Activated naive CD8-positive, alpha-beta T cell (primary cell): ENCODE results near the gene TSPAN18.

Source experiments
- H3K27ac Mint-ChIP-seq: one replicate; pipeline ENCODE4 v1.8.0; 2021; ENCODE audit warnings: mixed read lengths
- H3K27me3 Mint-ChIP-seq: one replicate; pipeline ENCODE4 v1.8.0; 2021; ENCODE audit warnings: mixed read lengths
- H3K36me3 Mint-ChIP-seq: one replicate; pipeline ENCODE4 v1.8.0; 2021; ENCODE audit warnings: mixed read lengths
- H3K4me1 Mint-ChIP-seq: one replicate; pipeline ENCODE4 v1.8.0; 2021; ENCODE audit warnings: low read depth, mixed read lengths
- H3K4me3 Mint-ChIP-seq: one replicate; pipeline ENCODE4 v1.8.0; 2021; ENCODE audit warnings: mild to moderate bottlenecking, mixed read lengths
- H3K9me3 Mint-ChIP-seq: one replicate; pipeline ENCODE4 v1.8.0; 2021; ENCODE audit warnings: low read depth, mixed read lengths

The TSPAN18 gene

DNA sequence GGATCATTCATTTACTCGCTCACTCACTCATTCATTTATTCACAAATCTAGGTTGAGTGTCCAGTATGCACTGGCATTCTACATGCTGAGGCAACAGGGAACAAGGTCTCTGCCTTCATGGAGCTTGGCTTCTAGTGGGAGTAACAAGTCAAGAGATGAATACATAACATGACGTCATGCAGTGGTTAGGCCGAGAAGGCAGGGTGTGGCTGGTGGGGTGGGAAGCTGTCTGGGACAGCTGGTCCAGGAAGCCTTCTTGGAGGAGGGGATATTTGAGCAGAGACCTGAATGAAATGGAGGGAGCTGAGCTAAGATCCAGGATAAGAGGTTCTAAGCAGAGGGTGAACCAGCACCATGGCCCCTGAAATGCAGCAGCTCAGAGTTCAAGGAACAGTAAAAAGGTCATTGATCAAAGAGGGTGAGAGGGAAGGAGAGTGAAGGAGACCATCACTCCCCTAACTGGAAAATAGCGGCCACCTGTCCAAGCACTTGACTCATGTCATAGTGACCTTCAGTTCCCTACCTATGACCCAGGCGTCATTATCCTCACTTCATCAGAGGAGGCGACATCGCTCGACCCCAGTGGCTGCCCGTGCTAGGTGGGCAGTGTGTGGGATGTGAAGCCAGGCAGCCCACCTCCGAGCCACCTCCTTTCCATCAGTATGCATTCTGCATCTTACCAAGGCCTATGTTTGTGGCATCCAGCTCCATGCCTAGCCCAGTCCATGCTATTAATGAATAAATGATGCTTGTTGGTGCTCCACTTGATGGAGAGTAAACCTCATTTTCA is 105.0 kb downstream of the TSPAN18 start:
- H3K27ac Mint-ChIP-seq: no peak overlapping the region
- H3K4me3 Mint-ChIP-seq: no peak overlapping the region
- H3K27me3 Mint-ChIP-seq: no peaks in the 10 kb centered on the region
- H3K4me1 Mint-ChIP-seq: no peaks in the 10 kb centered on the region
- H3K36me3 Mint-ChIP-seq: peaks cover 4% of the 10 kb centered on the region
- H3K9me3 Mint-ChIP-seq: no peaks in the 10 kb centered on the region

DNA sequence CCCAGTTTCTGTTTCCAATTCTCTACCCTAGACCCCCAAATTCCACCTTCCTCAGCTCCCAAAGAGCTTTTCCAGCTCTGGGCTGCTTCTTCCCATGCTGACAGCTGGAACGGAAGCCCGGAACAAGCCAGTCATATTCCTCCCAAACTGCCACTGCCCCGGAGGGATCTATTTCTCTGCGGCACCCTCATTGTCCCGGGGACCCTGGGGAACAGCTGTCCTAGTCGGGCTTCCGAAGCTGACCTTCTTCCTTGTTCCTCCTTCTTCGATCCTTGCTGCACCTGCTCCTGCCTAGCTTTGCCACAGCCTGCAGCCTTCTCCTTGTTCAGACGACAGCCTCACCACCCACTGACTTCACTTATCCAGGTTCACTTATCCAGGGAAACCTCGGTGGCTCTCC is 105.7 kb downstream of the TSPAN18 start:
- no peaks in the 10 kb centered on the region for H3K9me3 Mint-ChIP-seq
- no peaks in the 10 kb centered on the region for H3K27me3 Mint-ChIP-seq
- no peak overlapping the region for H3K27ac Mint-ChIP-seq
- peaks cover 8% of the 10 kb centered on the region for H3K36me3 Mint-ChIP-seq
- H3K4me3 Mint-ChIP-seq: no peak overlapping the region
- H3K4me1 Mint-ChIP-seq: no peaks in the 10 kb centered on the region

DNA sequence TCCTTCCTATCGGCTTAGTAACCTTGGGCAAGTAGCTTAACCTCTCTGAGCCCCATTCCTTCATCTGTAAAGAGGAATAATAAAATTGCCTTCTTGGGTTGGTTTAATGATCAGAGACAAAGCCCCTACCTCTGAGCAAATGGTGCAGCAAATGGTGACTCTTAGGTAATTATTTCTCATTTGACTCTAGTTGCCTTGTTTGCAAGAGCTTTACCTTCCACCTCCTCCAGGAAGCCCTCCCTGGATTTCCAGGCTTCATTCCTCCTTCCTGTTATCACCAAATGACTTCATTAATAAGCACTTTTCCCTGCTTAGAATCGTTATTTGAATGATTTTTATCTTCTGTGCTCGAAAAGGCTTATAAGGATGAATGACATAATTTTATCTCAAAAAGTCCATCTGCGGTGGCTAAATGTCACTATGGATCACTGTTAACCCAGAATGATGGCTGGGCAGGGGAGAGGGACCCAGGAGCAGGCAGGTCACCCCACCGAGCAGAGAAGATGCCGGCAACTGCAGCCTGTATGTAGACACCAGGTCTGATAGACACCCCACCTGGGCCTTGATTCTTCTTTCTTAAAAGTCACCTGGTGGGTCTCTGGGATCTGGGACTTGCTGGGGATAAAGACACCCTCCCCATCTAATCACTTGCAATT is 106.6 kb downstream of the TSPAN18 start:
- no peaks in the 10 kb centered on the region for H3K9me3 Mint-ChIP-seq
- no peak overlapping the region for H3K4me3 Mint-ChIP-seq
- no peaks in the 10 kb centered on the region for H3K27me3 Mint-ChIP-seq
- H3K4me1 Mint-ChIP-seq: no peaks in the 10 kb centered on the region
- peaks cover 8% of the 10 kb centered on the region for H3K36me3 Mint-ChIP-seq
- H3K27ac Mint-ChIP-seq: no peak overlapping the region

DNA sequence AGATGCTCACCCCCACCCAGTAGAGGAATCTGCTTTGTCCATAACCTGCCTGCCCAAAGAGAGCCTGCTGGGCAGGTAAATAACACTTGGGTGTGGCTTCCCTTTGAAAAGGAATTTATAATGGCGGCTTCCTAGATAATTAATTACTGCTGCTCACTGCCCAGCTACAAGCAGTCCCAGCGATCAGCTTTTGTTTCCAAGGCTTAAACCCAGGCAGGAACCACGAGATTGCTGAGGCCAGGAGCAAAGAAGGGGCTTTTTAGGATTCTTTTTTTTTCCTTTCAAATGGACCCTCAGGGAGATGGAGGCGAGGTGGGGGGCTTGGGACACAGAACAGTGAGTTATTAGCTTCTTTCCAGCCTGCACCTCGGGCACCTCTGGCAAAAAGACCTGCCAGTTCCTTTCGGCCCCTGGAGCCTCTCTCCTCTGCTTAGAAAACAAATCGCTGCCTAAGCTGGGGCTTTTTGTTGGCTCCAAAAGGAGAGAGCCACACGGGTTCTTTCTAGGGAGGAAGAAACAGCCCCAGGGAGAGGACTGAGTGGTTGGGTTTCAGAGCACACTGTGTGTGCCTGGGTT is 107.2 kb downstream of the TSPAN18 start:
- Mint-ChIP-seq H3K27ac (no peak overlapping the region), H3K4me3 (no peak overlapping the region), H3K4me1 (no peaks in the 10 kb centered on the region), H3K27me3 (no peaks in the 10 kb centered on the region), H3K9me3 (no peaks in the 10 kb centered on the region), H3K36me3 (peaks cover 8% of the 10 kb centered on the region)

DNA sequence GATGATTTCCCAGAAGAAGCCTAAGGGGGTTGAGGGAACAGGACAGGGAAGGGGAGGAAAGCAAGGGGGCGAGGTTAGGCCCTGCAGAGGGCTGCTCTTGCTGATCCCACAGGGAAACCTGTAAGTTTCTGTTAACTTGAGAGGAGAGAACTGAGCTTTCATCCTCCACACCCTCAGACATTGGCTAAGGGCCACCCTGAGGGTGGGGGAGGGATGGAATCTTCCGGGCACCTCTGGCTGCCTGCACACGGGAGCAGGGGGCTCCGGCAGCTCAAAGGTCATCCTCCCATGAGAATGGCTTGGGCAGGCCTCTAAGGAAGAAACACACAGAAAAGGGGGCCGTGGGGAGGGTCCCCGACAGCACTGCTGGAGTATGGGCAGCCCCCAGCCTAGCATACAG is 108.1 kb downstream of the TSPAN18 start:
- peaks cover 10% of the 10 kb centered on the region for H3K36me3 Mint-ChIP-seq
- no peaks in the 10 kb centered on the region for H3K27me3 Mint-ChIP-seq
- no peaks in the 10 kb centered on the region for H3K4me1 Mint-ChIP-seq
- no peak overlapping the region for H3K4me3 Mint-ChIP-seq
- no peak overlapping the region for H3K27ac Mint-ChIP-seq
- no peaks in the 10 kb centered on the region for H3K9me3 Mint-ChIP-seq

DNA sequence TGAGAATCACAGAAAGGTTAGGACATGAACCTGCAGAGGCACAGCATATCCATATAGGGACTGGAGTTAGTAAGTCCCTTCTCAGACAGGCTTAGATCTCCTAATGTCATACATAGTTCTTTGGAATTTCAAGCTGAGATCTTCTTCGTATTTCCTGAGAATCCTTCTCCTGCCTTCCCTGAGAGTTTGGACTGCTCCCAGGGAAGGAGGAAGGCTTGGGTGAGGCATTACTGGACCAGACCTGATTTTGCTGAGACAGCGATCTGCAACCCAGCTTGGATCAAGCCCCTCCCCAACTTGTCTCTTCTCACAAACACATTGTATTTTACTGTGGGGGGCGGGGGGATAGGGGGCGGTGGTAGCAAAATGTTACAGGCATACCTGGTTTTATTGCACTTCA is 108.5 kb downstream of the TSPAN18 start:
- Mint-ChIP-seq H3K4me1 (no peaks in the 10 kb centered on the region), H3K27me3 (no peaks in the 10 kb centered on the region), H3K9me3 (no peaks in the 10 kb centered on the region), H3K27ac (no peak overlapping the region), H3K36me3 (peaks cover 12% of the 10 kb centered on the region), H3K4me3 (no peak overlapping the region)

DNA sequence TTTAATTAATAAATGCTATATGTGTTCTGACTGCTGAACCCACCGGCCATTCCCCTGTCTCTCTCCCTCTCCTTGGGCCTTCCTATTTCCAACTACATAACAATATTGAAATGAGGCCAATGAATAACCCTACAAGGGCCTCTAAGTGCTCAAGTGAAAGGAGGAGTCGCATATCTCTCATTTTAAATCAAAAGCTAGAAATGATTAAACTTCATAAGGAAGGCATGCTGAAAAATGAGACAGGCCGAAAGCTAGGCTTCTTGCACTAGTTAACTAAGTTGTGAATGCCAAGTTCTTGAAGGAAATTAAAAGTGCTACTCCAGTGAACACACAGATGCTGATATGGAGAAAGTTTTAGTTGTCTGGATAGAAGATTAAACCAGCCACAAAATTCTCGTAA is 109.2 kb downstream of the TSPAN18 start:
- H3K27ac Mint-ChIP-seq: no peak overlapping the region
- H3K4me3 Mint-ChIP-seq: no peak overlapping the region
- no peaks in the 10 kb centered on the region for H3K9me3 Mint-ChIP-seq
- H3K27me3 Mint-ChIP-seq: no peaks in the 10 kb centered on the region
- no peaks in the 10 kb centered on the region for H3K4me1 Mint-ChIP-seq
- peaks cover 13% of the 10 kb centered on the region for H3K36me3 Mint-ChIP-seq

DNA sequence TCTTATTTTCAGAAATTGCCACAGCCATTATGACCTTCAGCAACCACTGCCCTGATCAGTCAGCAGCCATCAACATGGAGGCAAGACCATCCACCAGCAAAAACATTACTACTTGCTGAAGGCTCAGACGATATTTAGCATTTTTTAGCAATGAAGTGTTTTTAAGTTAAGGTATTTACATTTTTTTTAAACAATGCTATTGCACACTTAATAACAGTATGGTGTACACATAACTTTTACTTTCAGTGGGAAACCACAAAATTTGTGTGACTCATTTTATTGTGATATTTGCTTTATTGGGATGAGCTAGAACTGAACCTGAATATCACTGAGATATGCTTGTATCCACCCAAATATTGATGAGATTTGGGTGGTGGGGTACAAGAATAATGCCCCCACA is 110.9 kb downstream of the TSPAN18 start:
- Mint-ChIP-seq H3K9me3 (peaks cover 3% of the 10 kb centered on the region), H3K27ac (no peak overlapping the region), H3K4me3 (no peak overlapping the region), H3K36me3 (peaks cover 18% of the 10 kb centered on the region), H3K27me3 (no peaks in the 10 kb centered on the region), H3K4me1 (no peaks in the 10 kb centered on the region)

DNA sequence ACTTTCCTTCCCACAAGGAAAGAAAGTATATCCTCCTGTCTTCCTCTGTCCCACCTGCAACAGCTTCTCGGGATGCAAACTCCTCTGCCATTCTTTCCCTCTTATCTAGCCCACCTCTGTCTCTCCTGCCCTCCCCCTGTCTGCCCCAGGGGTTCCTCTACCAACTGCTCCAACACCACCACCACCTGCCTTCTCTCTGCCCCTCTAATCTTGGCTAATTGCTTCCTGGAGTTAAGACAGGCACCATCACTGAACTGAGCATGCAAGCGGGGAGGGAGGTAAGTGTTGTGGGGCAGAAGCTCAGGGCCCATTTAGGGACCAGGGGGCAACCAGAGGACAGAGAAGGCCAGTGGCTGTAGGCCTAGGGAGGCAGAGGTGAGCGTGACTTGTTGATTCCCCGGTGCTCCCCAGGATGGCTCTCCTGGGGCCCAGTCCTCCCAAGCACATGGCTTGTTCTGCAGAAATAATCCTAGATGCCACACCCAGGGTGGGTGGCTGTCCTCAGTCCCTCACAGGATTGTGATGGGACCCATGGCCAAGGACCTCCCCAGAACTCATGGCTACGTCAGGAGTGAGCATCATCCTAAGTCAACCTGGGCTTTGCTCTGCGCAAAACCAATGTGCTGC is 112.8 kb downstream of the TSPAN18 start:
- Mint-ChIP-seq H3K4me3 (no peak overlapping the region), H3K9me3 (peaks cover 8% of the 10 kb centered on the region), H3K36me3 (peaks cover 27% of the 10 kb centered on the region), H3K27me3 (no peaks in the 10 kb centered on the region), H3K4me1 (no peaks in the 10 kb centered on the region), H3K27ac (no peak overlapping the region)

DNA sequence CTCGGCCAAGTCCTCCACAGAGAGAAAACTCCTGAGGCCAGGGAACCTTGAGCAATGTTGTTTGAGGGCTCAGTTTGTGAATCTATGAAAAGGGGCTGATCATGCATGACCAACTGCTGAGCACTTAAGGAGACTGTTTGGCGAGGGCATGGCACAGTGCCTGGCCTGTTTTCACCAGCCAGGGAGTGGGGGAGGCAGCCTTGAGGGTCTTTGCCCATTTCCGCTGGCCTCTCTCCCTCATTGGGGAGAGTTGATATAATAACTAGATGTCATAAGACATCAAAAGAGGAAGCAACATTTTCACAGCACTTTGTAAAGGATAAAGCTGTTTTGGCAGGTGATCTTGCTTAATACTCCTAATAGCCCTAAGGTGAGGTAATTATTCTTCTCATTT is 113.3 kb downstream of the TSPAN18 start:
- no peak overlapping the region for H3K4me3 Mint-ChIP-seq
- H3K27ac Mint-ChIP-seq: no peak overlapping the region
- H3K9me3 Mint-ChIP-seq: peaks cover 8% of the 10 kb centered on the region
- no peaks in the 10 kb centered on the region for H3K27me3 Mint-ChIP-seq
- H3K4me1 Mint-ChIP-seq: no peaks in the 10 kb centered on the region
- H3K36me3 Mint-ChIP-seq: peaks cover 29% of the 10 kb centered on the region

DNA sequence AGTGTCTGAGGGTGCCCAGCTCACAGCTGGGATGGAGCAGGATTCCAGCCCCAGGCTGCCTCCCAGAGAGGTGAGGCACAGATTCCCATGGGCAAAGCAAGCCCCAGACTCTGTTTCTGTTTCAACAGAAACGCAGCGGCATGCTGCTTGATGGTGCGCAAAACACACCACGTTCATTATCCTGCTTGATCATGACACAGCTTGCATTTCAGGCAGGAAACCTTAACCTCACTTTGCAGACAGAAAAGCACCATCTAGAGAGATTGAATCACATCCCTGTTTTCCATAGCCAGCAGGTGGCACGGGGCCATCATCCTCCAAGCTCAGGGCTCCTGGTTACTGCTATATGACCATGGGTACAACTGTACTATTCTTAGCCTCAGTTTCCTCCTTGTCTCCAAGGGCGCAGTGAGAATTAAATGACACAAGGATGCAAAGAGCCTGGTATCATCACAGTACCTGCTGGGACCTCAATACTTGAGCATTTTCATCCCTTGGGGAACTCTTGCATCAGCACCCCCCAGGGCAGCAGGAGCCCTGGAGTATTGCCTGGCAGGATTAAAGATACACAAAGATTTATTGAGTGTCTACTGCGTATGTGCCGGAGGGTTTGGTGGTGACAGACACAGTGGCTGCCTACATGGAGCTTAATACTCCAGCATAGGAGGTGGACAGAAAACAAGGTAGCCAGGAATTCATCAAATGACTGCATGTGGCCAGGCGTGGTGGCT is 113.9 kb downstream of the TSPAN18 start:
- Mint-ChIP-seq H3K27ac (no peak overlapping the region), H3K4me3 (no peak overlapping the region), H3K27me3 (no peaks in the 10 kb centered on the region), H3K4me1 (no peaks in the 10 kb centered on the region), H3K36me3 (peaks cover 29% of the 10 kb centered on the region), H3K9me3 (peaks cover 8% of the 10 kb centered on the region)

DNA sequence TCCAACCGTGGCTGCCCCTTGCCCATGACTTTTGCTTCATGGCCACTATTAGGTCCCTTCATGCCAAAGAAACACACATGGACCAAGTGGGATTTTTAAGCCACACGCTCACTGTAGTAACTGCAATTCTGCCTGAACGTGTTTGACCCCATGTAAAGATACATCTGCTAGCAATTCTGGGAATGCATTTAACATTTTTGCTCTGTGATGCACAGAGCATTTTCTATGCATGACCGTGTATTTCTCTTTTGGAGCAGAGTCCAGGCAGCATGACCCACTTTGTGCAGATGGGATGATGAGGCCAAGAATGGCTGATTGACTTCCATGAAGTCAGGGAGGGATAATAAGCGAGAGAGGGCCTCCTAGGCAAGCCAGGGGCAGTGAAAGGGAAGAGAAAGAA is 115.5 kb downstream of the TSPAN18 start:
- Mint-ChIP-seq H3K4me3 (no peak overlapping the region), H3K36me3 (peaks cover 33% of the 10 kb centered on the region), H3K9me3 (peaks cover 13% of the 10 kb centered on the region), H3K27ac (no peak overlapping the region), H3K4me1 (no peaks in the 10 kb centered on the region), H3K27me3 (no peaks in the 10 kb centered on the region)

DNA sequence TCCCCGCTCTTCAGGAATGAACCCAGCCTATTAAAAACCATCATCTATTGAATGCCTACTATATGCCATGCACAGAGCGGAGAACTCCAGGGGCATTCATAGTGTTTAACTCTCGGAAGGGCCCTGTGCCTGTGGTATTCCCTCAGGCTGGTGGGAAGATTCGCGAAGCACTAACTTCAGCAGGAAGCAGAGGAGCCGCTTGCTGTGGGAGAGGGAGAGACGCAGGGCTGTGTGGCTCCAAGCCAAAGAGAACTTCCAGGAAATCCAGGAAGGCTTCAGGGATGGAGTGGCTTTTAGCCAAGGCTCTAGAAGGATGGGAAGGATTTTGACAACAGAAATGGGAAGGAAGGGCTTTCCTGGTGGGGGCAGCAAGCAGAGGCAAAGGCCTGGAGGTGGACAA is 120.1 kb downstream of the TSPAN18 start:
- no peak overlapping the region for H3K4me3 Mint-ChIP-seq
- no peaks in the 10 kb centered on the region for H3K27me3 Mint-ChIP-seq
- H3K27ac Mint-ChIP-seq: no peak overlapping the region
- peaks cover 28% of the 10 kb centered on the region for H3K36me3 Mint-ChIP-seq
- no peaks in the 10 kb centered on the region for H3K4me1 Mint-ChIP-seq
- H3K9me3 Mint-ChIP-seq: peaks cover 13% of the 10 kb centered on the region

DNA sequence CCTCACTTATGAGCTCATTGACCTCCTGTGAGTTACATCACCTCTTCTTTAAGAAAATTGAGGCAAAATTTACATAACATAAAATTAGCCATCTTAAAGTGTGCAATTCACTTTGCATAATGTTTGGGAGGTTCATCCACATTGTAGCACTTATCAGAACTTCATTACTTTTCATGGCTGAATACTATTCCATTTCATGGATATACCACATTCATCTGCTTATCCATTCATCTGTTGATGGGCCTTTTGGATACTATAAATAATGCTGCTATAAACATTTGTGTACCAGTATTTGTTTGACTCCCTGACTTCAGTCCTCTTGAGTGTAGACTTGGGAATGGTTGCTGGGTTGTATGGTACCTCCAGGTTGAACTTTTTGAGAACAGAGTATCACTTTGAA is 120.6 kb downstream of the TSPAN18 start:
- peaks cover 11% of the 10 kb centered on the region for H3K9me3 Mint-ChIP-seq
- no peak overlapping the region for H3K27ac Mint-ChIP-seq
- H3K4me3 Mint-ChIP-seq: no peak overlapping the region
- no peaks in the 10 kb centered on the region for H3K4me1 Mint-ChIP-seq
- H3K27me3 Mint-ChIP-seq: no peaks in the 10 kb centered on the region
- peaks cover 27% of the 10 kb centered on the region for H3K36me3 Mint-ChIP-seq
